Activated CD4-positive, alpha-beta T cell treated with anti-CD3 and anti-CD28 coated beads for 4 hours (primary cell): Measurements from ENCODE around the gene MACROD2.

Experiments
- DNase-seq, 2 donors: peaks; one replicate each; pipeline ENCODE4 v3.0.0-alpha.2; 2020

Gene MACROD2

GRCh38 chr20:14609328-14610221 is 614.3 kb downstream of the MACROD2 start:
- DNase-seq: no peak

GRCh38 chr20:14611479-14611878 is 616.2 kb downstream of the MACROD2 start:
- no peak for DNase-seq

- no peak for DNase-seq
These were observed 617.1 kb downstream of the MACROD2 start for GRCh38 chr20:14612391-14612790.

- no peak for DNase-seq
These were observed 620.7 kb downstream of the MACROD2 start for GRCh38 chr20:14616003-14616402.

GRCh38 chr20:14617123-14617522 is 621.8 kb downstream of the MACROD2 start:
- no peak for DNase-seq

GRCh38 chr20:14619411-14619810 is 624.1 kb downstream of the MACROD2 start:
- DNase-seq: no peak

- no peak for DNase-seq
These were observed 627.5 kb downstream of the MACROD2 start for GRCh38 chr20:14622796-14623195.

- no peak for DNase-seq
These were observed 635.7 kb downstream of the MACROD2 start for GRCh38 chr20:14631011-14631410.

GRCh38 chr20:14632906-14633305 is 637.6 kb downstream of the MACROD2 start:
- no peak for DNase-seq

- DNase-seq: no peak
These were observed 638.2 kb downstream of the MACROD2 start for GRCh38 chr20:14633507-14633906.

- DNase-seq: no peak
These were observed 639.3 kb downstream of the MACROD2 start for GRCh38 chr20:14634665-14635064.

GRCh38 chr20:14637441-14637840 is 642.1 kb downstream of the MACROD2 start:
- no peak for DNase-seq

GRCh38 chr20:14643146-14643545 is 647.8 kb downstream of the MACROD2 start:
- no peak for DNase-seq

- no peak for DNase-seq
These were observed 648.2 kb downstream of the MACROD2 start for GRCh38 chr20:14643556-14643955.

GRCh38 chr20:14644306-14645097 is 649.2 kb downstream of the MACROD2 start:
- no peak for DNase-seq

- no peak for DNase-seq
These were observed 651.7 kb downstream of the MACROD2 start for GRCh38 chr20:14647016-14647415.

- no peak for DNase-seq
These were observed 654.3 kb downstream of the MACROD2 start for GRCh38 chr20:14649662-14650061.

GRCh38 chr20:14657266-14658005 is 662.1 kb downstream of the MACROD2 start:
- no peak for DNase-seq

- DNase-seq: no peak
These were observed 668.8 kb downstream of the MACROD2 start for GRCh38 chr20:14664101-14664500.

- DNase-seq: no peak
These were observed 671.4 kb downstream of the MACROD2 start for GRCh38 chr20:14666696-14667095.

- DNase-seq: no peak
These were observed 671.9 kb downstream of the MACROD2 start for GRCh38 chr20:14667226-14667625.

GRCh38 chr20:14672066-14672465 is 676.8 kb downstream of the MACROD2 start:
- DNase-seq: no peak

GRCh38 chr20:14673164-14673563 is 677.8 kb downstream of the MACROD2 start:
- no peak for DNase-seq
